Stimulated activated CD8-positive, alpha-beta memory T cell treated with anti-CD3 and anti-CD28 coated beads, Interleukin-15, amount 100 ng/mL, for 4 hours (primary cell): ENCODE measurements around the gene COQ2.
"Not testable (repeated sequence)": the region's sequence is repeated elsewhere in the genome, so short reads cannot be mapped to it uniquely, and the experiment has no call there.

Experiments used
- DNase-seq, 2 donors: peaks; one replicate each; pipeline ENCODE4 v3.0.0-alpha.2; 2020; ENCODE audit warnings: low read depth in 2 of 2

The COQ2 gene

GRCh38 chr4:83285055-83285407 lies 433 bp upstream of the COQ2 start:
- DNase-seq, result no peak

GRCh38 chr4:83283181-83283580 lies 1.4 kb downstream of the COQ2 start:
- DNase-seq, result no peak

- DNase-seq, result peak in 1 of 2 donors; percentile 26
These were observed 2.5 kb downstream of the COQ2 start for GRCh38 chr4:83282049-83282535.

GRCh38 chr4:83281307-83281706 lies 3.3 kb downstream of the COQ2 start:
- no peak for DNase-seq

- DNase-seq, result no peak
These were observed 8.1 kb downstream of the COQ2 start for GRCh38 chr4:83276299-83277040.

- DNase-seq, result not testable (repeated sequence)
These were observed 10.7 kb downstream of the COQ2 start for GRCh38 chr4:83273926-83274325.

GRCh38 chr4:83272900-83273299 lies 11.7 kb downstream of the COQ2 start:
- no peak for DNase-seq

GRCh38 chr4:83269256-83269655 lies 15.3 kb downstream of the COQ2 start:
- no peak for DNase-seq

- DNase-seq, result no peak
These were observed 16.1 kb downstream of the COQ2 start for GRCh38 chr4:83268491-83268890.

- DNase-seq, result no peak
These were observed 16.6 kb downstream of the COQ2 start for GRCh38 chr4:83267830-83268475.

- no peak for DNase-seq
These were observed 17.3 kb downstream of the COQ2 start for GRCh38 chr4:83267121-83267829.

GRCh38 chr4:83266689-83267088 lies 17.9 kb downstream of the COQ2 start:
- no peak for DNase-seq

GRCh38 chr4:83263106-83263505 lies 21.5 kb downstream of the COQ2 start:
- no peak for DNase-seq

- no peak for DNase-seq
These were observed 21.9 kb downstream of the COQ2 start for GRCh38 chr4:83262682-83263081.

GRCh38 chr4:83261307-83261706 lies 23.3 kb downstream of the COQ2 start:
- no peak for DNase-seq

- no peak for DNase-seq
These were observed 25.0 kb downstream of the COQ2 start for GRCh38 chr4:83259586-83259985.

- DNase-seq, result no peak
These were observed 26.1 kb downstream of the COQ2 start for GRCh38 chr4:83258461-83258860.

- no peak for DNase-seq
These were observed 26.8 kb downstream of the COQ2 start for GRCh38 chr4:83257811-83258210.

- no peak for DNase-seq
These were observed 29.0 kb downstream of the COQ2 start for GRCh38 chr4:83255584-83255983.

- peak in 1 of 2 donors; percentile 46 for DNase-seq
These were observed 31.7 kb downstream of the COQ2 start for GRCh38 chr4:83252782-83253405.

GRCh38 chr4:83251447-83251830 lies 33.2 kb downstream of the COQ2 start:
- no peak for DNase-seq

- DNase-seq, result no peak
These were observed 33.7 kb downstream of the COQ2 start for GRCh38 chr4:83250687-83251446.
